Activated CD4-positive, alpha-beta T cell treated with anti-CD3 and anti-CD28 coated beads for 36 hours (primary cell): ENCODE measurements around the gene PRG3. TPM values are rescaled to one million over a fixed set of nuclear protein-coding genes. Genes with fewer than 3 reads are reported as not detected.

Source experiments
- ATAC-seq: fragments of 200-7000 bp; cut with Tn5 transposase; one replicate; pipeline ENCODE4 v1.10.0; 2021; ENCODE audit warnings: mild to moderate bottlenecking, moderate library complexity
- CTCF ChIA-PET: fragments of 350-600 bp; sonication (Branson Sonifier 250); formaldehyde crosslinking; loops from one replicate; lab custom pipeline; 2021; ENCODE audit warnings: antibody characterized with exemption; lab: Charles Lee
- POLR2A ChIA-PET: fragments of 350-600 bp; sonication (Branson Sonifier 250); formaldehyde crosslinking; loops from one replicate; lab custom pipeline; 2021; ENCODE audit warnings: antibody characterized with exemption, inconsistent platforms; lab: Charles Lee
- DNase-seq: peaks from one replicate; pipeline ENCODE4 v3.0.0-alpha.2; 2020
- H3K27ac Mint-ChIP-seq: one replicate; pipeline ENCODE4 v1.8.0; 2021; ENCODE audit warnings: mixed read lengths
- H3K27me3 Mint-ChIP-seq: one replicate; pipeline ENCODE4 v1.8.0; 2021; ENCODE audit warnings: mixed read lengths
- H3K36me3 Mint-ChIP-seq: one replicate; pipeline ENCODE4 v1.8.0; 2021; ENCODE audit warnings: low read depth, mixed read lengths
- H3K4me1 Mint-ChIP-seq: one replicate; pipeline ENCODE4 v1.8.0; 2021; ENCODE audit warnings: mixed read lengths
- H3K4me3 Mint-ChIP-seq: one replicate; pipeline ENCODE4 v1.8.0; 2021; ENCODE audit warnings: mild to moderate bottlenecking, moderate library complexity, mixed read lengths
- H3K9me3 Mint-ChIP-seq: one replicate; pipeline ENCODE4 v1.8.0; 2021; ENCODE audit warnings: low read depth, mixed read lengths
- intact Hi-C, 2 experiments: fragments of 100-400 bp; cut with DNase I in 1 of 2; cut with micrococcal nuclease in 1 of 2; formaldehyde crosslinking; loops; one replicate each; pipeline versions ENCODE4 v1.14.2 to v1.15.1; 2022 to 2024; cut with DNase I, micrococcal nuclease
- total RNA-seq, 2 experiments: library from RNA; stranded (reverse); gene quantifications; one replicate each; pipeline ENCODE4 v1.2.3, GENCODE V29; 2021

PRG3 gene
- total RNA-seq, 2 experiments from 2014 or later, result not detected

DNA sequence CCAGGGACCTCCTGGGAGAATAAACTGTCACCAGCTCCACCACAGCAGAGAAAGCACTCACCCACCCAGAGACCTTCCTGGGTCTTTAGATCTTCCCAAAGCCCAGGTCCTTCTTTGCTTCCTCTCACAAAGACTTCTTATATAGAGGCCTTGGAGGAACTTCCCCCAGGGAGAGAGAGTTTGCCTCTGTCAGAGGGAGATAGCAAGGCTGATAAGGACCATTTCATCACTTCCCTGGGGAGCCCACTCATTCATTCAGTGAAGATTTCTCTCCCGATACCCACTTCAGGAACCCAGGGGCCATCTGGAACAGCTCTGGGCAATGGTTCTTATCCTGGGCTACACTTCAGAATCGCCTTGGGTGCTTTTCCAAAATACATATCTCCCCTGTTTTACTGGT lies 9.6 kb upstream of the PRG3 start, which contains the start of gene PRG2:
Gene PRG2 (minus strand): TSS at position 116 of the 400 bp plus-strand sequence. CDS start 706 bp downstream, outside the sequence.
- intact Hi-C loops, result no loop called here
- H3K27ac Mint-ChIP-seq, result no peak within 1 kb of the TSS
- H3K36me3 Mint-ChIP-seq, result no peaks in the 10 kb centered on the region
- H3K4me1 Mint-ChIP-seq, result no peaks in the 10 kb centered on the region
- ChIA-PET CTCF (no interaction called here), POLR2A (no interaction called here)
- H3K4me3 Mint-ChIP-seq, result no peak within 1 kb of the TSS
- H3K9me3 Mint-ChIP-seq, result no peaks in the 10 kb centered on the region
- ATAC-seq, result no peak
- H3K27me3 Mint-ChIP-seq, result no peaks in the 10 kb centered on the region
- DNase-seq, result no peak

DNA sequence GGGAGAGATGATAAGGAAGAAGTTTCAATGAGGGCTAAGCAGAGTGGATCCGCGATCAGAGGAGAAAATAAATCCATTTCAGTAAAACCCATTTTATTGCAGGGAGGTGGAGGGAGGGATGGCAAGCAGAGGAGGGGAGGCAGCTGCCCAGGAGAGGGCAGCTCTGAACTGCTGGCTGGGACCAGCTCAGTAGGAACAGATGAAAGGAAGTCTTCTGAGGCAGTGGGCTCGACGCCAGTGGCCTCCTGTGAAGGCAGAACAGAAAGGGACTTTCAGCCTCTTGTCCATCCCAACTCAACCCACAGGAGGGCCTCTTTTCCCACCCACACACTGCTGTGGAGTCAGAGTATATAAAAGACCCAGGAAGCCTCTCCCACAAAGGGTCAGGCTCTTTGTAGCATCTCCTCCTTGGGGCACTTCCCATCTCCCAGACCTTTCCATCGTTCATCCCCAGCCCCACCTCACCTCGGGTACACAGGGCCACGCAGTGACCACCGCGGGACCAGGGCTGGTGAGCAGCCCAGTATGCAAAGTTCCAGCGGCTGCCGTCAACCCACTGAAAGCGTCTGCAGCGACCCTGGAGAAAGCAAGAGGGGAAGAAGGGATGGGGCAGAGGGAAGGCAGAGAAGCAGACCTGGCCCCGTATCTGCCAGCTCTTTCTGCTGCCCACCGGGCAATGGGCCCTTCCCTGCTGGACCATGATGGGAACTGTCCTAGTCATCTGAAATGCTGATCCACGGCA lies 6.5 kb upstream of the PRG3 start:
- no peak overlapping the region for H3K4me3 Mint-ChIP-seq

DNA sequence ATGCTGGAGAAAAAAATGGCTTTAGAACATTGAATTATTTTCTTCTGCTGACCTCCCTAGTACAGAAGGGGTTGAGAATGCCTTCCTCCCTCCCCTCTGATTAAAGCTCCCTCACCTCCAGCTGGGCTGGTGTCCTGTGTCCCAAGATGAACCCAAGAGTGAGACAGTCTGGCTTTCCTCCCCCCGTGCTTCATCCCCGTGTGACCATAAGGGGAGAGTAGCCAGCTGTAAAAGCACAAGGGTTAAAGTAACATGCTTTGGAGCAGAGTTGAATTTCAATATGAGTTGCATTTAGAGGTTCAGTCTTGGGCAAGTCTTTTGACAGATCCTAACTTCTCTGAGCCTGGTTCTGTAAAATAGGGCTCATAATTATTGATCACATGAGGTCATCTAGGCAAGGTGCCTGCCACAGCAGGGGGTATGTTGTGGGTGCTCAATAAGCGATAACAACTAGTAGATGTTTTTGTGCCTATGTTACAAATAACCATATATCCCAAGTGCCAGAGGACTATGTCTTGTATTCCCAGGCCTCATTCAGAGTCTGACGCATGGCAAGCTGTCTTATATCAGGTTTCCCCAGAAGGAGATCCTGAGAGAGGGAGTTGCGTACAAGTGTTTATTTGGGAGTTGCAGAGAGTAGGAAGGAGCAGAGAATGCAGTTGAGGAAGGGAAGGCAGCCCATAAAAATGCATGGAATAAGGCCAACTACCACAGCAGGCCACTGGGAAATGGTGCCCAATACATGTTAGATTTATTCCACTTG lies 5.4 kb upstream of the PRG3 start:
- DNase-seq, result no peak
- H3K4me1 Mint-ChIP-seq, result no peaks in the 10 kb centered on the region
- intact Hi-C loops, result no loop called here
- ATAC-seq, result no peak
- H3K4me3 Mint-ChIP-seq, result no peak overlapping the region
- ChIA-PET POLR2A (no interaction called here), CTCF (interaction anchor here (0.7 kb wide), 1 partner anchor 39 kb away, joined by 3 read pairs; no protein-coding TSS in a partner anchor)
- H3K27ac Mint-ChIP-seq, result no peak overlapping the region
- no peaks in the 10 kb centered on the region for H3K9me3 Mint-ChIP-seq
- no peaks in the 10 kb centered on the region for H3K27me3 Mint-ChIP-seq
- H3K36me3 Mint-ChIP-seq, result no peaks in the 10 kb centered on the region

More for the DNA sequence above, 6.5 kb upstream of the PRG3 start:
- Mint-ChIP-seq H3K4me1 (no peaks in the 10 kb centered on the region), H3K27ac (no peak overlapping the region), H3K9me3 (no peaks in the 10 kb centered on the region), H3K36me3 (no peaks in the 10 kb centered on the region), H3K27me3 (no peaks in the 10 kb centered on the region)
- ChIA-PET CTCF (interaction anchor here (1.0 to 1.6 kb wide), 2 partner anchors 26 to 71 kb away, joined by 3 to 5 read pairs; no protein-coding TSS in a partner anchor), POLR2A (interaction anchor here (0.7 kb wide), 1 partner anchor 12 kb away, joined by 3 read pairs; no protein-coding TSS in a partner anchor)
- intact Hi-C loops, result no loop called here
- DNase-seq, result no peak
- ATAC-seq, result no peak

DNA sequence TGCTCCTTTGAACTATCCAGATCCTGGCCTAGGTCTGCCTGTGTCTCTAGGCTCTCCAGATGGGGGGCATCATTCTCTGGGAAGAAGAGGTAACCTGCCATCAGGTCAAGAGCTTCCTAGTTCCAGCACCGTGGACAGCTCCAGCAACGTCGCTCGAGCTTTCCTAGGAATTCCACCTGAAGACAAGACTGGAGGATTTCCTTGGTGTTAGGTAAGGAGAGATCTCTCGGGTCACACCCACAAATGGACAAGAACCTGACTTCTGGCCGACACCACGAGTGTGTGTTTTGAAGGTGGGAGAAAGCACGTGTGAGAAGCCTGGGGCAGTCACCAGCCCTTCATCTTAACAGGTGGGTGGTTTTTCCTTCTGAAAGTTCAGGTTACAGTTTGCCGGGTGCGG lies 1.2 kb downstream of the PRG3 start:
- Mint-ChIP-seq H3K36me3 (no peaks in the 10 kb centered on the region), H3K27me3 (peaks cover 11% of the 10 kb centered on the region), H3K4me1 (no peaks in the 10 kb centered on the region), H3K4me3 (no peak overlapping the region), H3K9me3 (no peaks in the 10 kb centered on the region), H3K27ac (no peak overlapping the region)
- ATAC-seq (no peak), DNase-seq (peak; percentile 15)
- ChIA-PET POLR2A (no interaction called here), CTCF (interaction anchor here (0.5 to 1.0 kb wide), 4 partner anchors 30 to 333 kb away, joined by 3 to 4 read pairs (median 3); no protein-coding TSS in a partner anchor)
- intact Hi-C loops, result no loop called here

DNA sequence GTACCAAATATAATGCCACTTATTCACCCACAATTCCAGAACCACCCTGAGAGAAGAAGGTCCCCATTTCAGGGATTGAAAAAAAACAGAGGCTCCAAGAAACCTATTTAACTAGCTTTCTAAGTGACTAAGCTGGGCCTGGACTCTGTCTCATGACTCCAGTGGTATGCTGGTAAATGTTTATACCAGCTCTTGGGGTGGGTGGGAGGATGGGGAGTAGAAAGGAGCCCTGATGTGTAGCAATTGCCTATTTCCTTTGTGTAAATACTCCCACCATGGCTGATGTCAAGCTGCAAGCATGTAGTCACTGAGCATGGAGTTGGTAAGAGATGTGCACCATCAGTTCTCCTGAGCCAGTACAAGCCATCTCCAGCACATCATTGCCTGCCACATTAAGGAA lies 2.8 kb downstream of the PRG3 start:
- no peak for ATAC-seq
- intact Hi-C loops, result no loop called here

DNA sequence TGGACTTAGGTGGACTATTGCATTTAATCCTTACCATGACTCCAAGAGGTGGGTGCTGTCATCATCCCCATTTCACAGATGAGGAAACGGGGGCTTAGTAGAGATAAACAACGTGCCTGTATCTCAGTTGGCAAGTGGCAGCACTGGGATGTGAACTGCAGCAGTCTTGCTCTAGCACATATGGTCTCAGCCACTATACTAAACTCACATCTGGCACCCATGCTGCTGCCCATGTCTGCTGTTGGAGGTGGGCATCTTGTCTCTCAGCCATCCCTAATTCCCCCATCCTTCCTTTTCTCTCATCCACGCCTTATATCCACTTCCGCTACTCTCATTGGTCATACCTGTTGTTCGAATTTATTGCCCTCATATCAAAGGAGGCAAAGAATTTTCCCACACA lies 3.8 kb downstream of the PRG3 start:
- Mint-ChIP-seq H3K4me1 (no peaks in the 10 kb centered on the region), H3K36me3 (no peaks in the 10 kb centered on the region), H3K4me3 (no peak overlapping the region), H3K9me3 (no peaks in the 10 kb centered on the region), H3K27ac (no peak overlapping the region), H3K27me3 (peaks cover 11% of the 10 kb centered on the region)
- intact Hi-C loops, result no loop called here
- POLR2A ChIA-PET, result no interaction called here
- DNase-seq, result no peak
- no peak for ATAC-seq
- CTCF ChIA-PET, result no interaction called here

More for the DNA sequence above, 2.8 kb downstream of the PRG3 start:
- no peak overlapping the region for H3K4me3 Mint-ChIP-seq
- no peaks in the 10 kb centered on the region for H3K36me3 Mint-ChIP-seq
- DNase-seq, result no peak
- H3K4me1 Mint-ChIP-seq, result no peaks in the 10 kb centered on the region
- CTCF ChIA-PET, result interaction anchor here (1.3 kb wide), 1 partner anchor 80 kb away, joined by 6 read pairs; no protein-coding TSS in a partner anchor
- H3K9me3 Mint-ChIP-seq, result no peaks in the 10 kb centered on the region
- POLR2A ChIA-PET, result no interaction called here
- H3K27me3 Mint-ChIP-seq, result peaks cover 11% of the 10 kb centered on the region
- H3K27ac Mint-ChIP-seq, result no peak overlapping the region

DNA sequence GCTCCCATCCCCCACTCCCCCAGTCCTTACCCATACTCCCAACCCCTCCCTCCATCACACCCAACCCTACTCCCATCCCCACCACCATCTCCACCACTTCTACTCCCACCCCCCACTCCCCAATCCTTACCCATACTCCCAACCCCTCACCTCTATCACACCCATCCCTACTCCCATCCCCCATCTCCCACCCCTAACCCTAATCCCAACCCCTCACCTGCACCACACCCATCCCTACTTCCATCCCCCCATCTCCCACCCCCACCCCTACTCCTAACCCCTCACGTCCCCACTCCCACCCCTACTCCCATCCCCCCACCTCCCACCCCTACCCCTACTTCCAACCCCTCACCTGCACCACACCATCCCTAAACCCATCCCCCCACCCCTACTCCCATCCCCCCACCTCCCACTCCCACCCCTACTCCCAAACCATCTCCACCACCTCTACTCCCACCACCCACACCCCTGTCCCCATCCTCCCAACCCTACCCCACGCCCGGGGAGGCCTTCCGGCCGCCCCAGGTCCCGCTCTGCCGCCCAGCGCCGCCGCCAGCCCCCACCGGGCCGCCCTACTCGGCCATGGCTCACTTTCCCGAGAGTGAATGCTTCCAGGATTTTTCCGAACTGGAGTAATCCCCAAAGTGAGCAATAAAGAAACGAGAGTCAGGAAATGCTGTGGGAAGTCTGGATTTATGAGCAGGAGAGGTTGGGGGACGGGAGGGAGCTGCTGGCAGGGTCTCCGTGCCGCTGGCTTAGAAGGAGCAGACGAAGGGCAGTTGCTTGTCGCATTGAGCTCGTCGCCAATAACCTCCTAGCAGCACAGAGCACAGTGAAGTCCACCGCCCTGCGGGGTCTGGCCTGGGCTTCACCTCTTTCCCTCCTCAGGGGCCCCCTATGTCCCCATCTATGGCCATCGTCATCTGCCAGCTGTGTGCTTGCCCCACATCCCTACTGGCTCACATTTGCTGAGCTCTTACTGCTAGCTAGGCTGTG lies 4.6 kb downstream of the PRG3 start:
- ChIA-PET POLR2A (no interaction called here), CTCF (no interaction called here)
- Mint-ChIP-seq H3K27me3 (peaks cover 11% of the 10 kb centered on the region), H3K36me3 (no peaks in the 10 kb centered on the region), H3K4me1 (no peaks in the 10 kb centered on the region), H3K9me3 (no peaks in the 10 kb centered on the region), H3K4me3 (no peak overlapping the region), H3K27ac (no peak overlapping the region)
- intact Hi-C loops, result no loop called here
- no peak for DNase-seq
- ATAC-seq, result no peak

DNA sequence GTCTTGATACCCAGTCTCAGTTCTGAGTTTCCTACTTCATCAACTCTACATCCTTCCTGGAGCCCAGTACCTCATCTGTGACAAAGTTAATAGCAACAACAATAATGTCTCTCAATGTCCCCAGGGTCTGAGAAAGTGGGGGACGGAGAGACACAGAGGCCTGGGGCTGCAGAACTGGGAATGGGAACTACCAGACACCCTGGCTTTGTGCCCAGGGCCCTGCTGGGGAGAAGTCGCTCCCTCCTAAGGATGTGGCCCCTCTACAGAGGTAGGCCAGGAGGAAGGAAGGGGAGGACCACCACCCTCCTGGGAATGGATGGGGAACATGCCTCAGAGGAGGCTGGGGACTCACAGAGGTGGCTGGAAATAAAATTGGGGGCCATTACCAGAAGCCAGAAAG lies 5.5 kb downstream of the PRG3 start:
- no peak for ATAC-seq
- Mint-ChIP-seq H3K27me3 (peaks cover 11% of the 10 kb centered on the region), H3K36me3 (no peaks in the 10 kb centered on the region), H3K4me1 (no peaks in the 10 kb centered on the region), H3K9me3 (no peaks in the 10 kb centered on the region), H3K27ac (no peak overlapping the region), H3K4me3 (no peak overlapping the region)
- DNase-seq, result no peak
- ChIA-PET POLR2A (interaction anchor here (0.6 kb wide), 1 partner anchor 12 kb away, joined by 3 read pairs; no protein-coding TSS in a partner anchor), CTCF (no interaction called here)
- intact Hi-C loops, result no loop called here

DNA sequence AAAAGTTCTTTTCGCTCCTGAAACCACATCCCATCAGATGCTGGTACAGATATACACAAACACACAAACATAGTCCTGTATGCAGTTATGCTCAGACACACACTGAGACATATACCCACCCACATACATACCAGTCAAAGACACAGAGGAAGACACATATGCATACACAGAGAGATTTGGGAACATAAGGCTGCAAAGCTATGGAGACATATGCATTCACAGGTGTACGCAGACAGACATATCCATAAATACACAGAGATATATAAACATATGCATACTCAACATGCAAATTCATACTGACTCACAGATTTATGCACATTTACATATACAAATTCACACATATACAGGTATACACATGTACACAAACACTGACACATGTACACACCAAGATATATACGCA lies 6.0 kb downstream of the PRG3 start:
- intact Hi-C loops, result no loop called here
- H3K27me3 Mint-ChIP-seq, result peaks cover 8% of the 10 kb centered on the region
- ATAC-seq (no peak), DNase-seq (no peak)
- no peak overlapping the region for H3K4me3 Mint-ChIP-seq
- ChIA-PET POLR2A (no interaction called here), CTCF (no interaction called here)
- no peaks in the 10 kb centered on the region for H3K9me3 Mint-ChIP-seq
- no peaks in the 10 kb centered on the region for H3K4me1 Mint-ChIP-seq
- H3K27ac Mint-ChIP-seq, result no peak overlapping the region
- H3K36me3 Mint-ChIP-seq, result no peaks in the 10 kb centered on the region

DNA sequence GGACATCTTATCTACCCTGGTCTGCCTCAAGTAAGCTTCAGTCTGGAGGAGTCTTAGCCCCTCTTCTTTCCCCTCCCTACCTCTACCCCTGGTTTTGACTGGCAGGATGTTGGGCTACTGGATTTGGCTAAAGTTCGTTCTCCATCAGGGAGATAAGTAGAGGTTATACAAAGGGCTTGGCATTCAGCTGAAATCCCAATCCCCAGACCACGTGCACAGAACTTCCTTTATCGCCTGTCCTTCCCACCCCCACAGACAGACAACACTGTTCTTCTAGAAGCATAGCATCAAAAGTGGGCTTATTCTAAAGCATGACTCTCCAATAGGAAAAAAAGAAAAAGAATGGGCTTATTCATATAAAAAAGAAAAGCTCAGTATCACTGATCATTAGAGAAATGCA lies 7.8 kb downstream of the PRG3 start:
- H3K4me1 Mint-ChIP-seq, result no peaks in the 10 kb centered on the region
- no peak overlapping the region for H3K4me3 Mint-ChIP-seq
- no peaks in the 10 kb centered on the region for H3K9me3 Mint-ChIP-seq
- intact Hi-C loops, result no loop called here
- peaks cover 6% of the 10 kb centered on the region for H3K27me3 Mint-ChIP-seq
- no peak for ATAC-seq
- no peak for DNase-seq
- ChIA-PET CTCF (interaction anchor here (0.8 to 1.7 kb wide), 3 partner anchors 17 to 120 kb away, joined by 3 to 4 read pairs (median 4); no protein-coding TSS in a partner anchor), POLR2A (no interaction called here)
- no peak overlapping the region for H3K27ac Mint-ChIP-seq
- no peaks in the 10 kb centered on the region for H3K36me3 Mint-ChIP-seq

DNA sequence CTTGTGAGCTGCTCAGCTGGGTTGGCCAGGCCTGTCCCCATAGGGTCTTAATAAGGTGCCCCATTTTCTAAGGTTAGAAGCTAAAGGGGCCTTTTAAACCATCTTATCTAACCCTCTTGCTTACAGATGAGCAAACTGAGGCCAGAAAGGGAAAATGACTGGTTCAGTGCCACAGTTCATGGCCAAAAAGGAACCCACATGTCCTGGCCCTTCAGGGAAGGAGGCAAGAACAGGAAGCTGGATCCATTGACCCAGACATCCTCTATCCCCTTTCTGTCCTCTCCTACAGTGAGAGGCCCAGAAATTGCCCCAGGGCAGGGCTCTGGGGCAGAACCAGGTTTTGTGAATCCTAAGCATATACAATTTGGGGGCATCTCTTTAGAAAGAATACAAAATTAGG lies 10.0 kb downstream of the PRG3 start:
- intact Hi-C loops, result no loop called here
- H3K36me3 Mint-ChIP-seq, result no peaks in the 10 kb centered on the region
- no peaks in the 10 kb centered on the region for H3K4me1 Mint-ChIP-seq
- CTCF ChIA-PET, result interaction anchor here (0.6 kb wide), 1 partner anchor 987 kb away, joined by 3 read pairs; no protein-coding TSS in a partner anchor
- no peak for ATAC-seq
- no peak for DNase-seq
- H3K4me3 Mint-ChIP-seq, result no peak overlapping the region
- no peaks in the 10 kb centered on the region for H3K27me3 Mint-ChIP-seq
- no peak overlapping the region for H3K27ac Mint-ChIP-seq
- POLR2A ChIA-PET, result no interaction called here
- no peaks in the 10 kb centered on the region for H3K9me3 Mint-ChIP-seq
